MCF 10A (cell line): ENCODE measurements around the gene C12orf42. TPM values are rescaled to one million over a fixed set of nuclear protein-coding genes. Genes with fewer than 3 reads are reported as not detected.

Experiments
- BruUV-seq: library from RNA; stranded (reverse); fragments of 400-500 nt; replicated peaks from 2 replicates; lab custom pipeline; 2021; lab: Mats Ljungman, UMichigan
- CTCF ChIA-PET: fragments of 300-600 bp; sonication (Branson Sonifier 250); formaldehyde crosslinking; extraction: SDS; loops from one replicate; lab custom pipeline; 2021; ENCODE audit warnings: antibody characterized with exemption, inconsistent platforms; lab: Yijun Ruan, JAX
- POLR2A ChIA-PET: fragments of 300-600, 350-650 bp; sonication (Branson Sonifier 250); formaldehyde crosslinking; extraction: SDS; loops from one replicate; lab custom pipeline; 2020; ENCODE audit warnings: antibody characterized with exemption, inconsistent platforms; lab: Yijun Ruan, JAX
- DNase-seq: peaks from one replicate; pipeline ENCODE4 v3.0.0-alpha.2; 2018; ENCODE audit not compliant: unreplicated experiment
- H3K27ac Mint-ChIP-seq: one replicate; pipeline ENCODE4 v1.8.0; 2022; ENCODE audit warnings: mild to moderate bottlenecking, low read depth, mixed read lengths; ENCODE audit not compliant: unreplicated experiment
- H3K27me3 Mint-ChIP-seq: one replicate; pipeline ENCODE4 v1.8.0; 2022; ENCODE audit warnings: mixed read lengths; ENCODE audit not compliant: insufficient read depth, unreplicated experiment
- H3K36me3 Mint-ChIP-seq: one replicate; pipeline ENCODE4 v1.8.0; 2022; ENCODE audit warnings: mild to moderate bottlenecking, moderate library complexity, mixed read lengths; ENCODE audit not compliant: insufficient read depth, unreplicated experiment
- H3K4me1 Mint-ChIP-seq: one replicate; pipeline ENCODE4 v1.8.0; 2022; ENCODE audit warnings: mixed read lengths; ENCODE audit not compliant: insufficient read depth, unreplicated experiment
- H3K4me3 Mint-ChIP-seq: one replicate; pipeline ENCODE4 v1.8.0; 2022; ENCODE audit warnings: mild to moderate bottlenecking, moderate library complexity, mixed read lengths; ENCODE audit not compliant: unreplicated experiment
- H3K9me3 Mint-ChIP-seq: one replicate; pipeline ENCODE4 v1.8.0; 2022; ENCODE audit warnings: mixed read lengths; ENCODE audit not compliant: unreplicated experiment
- intact Hi-C: fragments of 100-400 bp; cut with micrococcal nuclease; formaldehyde crosslinking; loops from 2 replicates; pipeline ENCODE4 v1.14.1; 2022
- total RNA-seq: library from RNA; stranded (reverse); gene quantifications from 2 replicates; pipeline ENCODE4 v1.2.3, GENCODE V29; 2022
- TF ChIP-seq, protein P1 (sequence below): fragments of 200-600 bp; IDR thresholded peaks from one replicate; pipeline ENCODE4 v1.8.0; 2022; ENCODE audit warnings: antibody characterized with exemption, mild to moderate bottlenecking; ENCODE audit not compliant: unreplicated experiment

Gene C12orf42
- total RNA-seq, 1 experiment from 2014 or later: not detected

DNA sequence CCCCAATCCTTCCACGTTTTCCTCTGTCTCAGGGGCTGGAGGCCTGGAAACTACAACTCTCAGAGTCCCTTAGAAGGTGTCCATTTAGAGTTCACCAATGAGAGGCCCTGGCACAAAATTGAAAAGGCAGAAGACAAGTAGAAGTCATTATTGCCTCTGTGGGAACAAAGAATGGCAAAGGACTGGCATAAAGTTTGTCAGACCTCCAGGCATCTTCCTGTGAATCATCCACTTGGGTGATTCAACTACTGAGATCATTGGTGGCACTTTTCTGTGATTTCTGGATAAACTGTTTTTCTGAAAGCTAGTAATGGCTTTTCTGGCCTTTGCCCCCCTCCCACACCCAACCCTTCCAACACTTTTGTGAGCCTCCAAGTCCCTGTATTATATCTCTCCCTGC, 42.6 kb upstream of the C12orf42 start:
- POLR2A ChIA-PET: interaction anchor here (1.4 kb wide), 1 partner anchor 13 kb away, joined by 4 read pairs; no protein-coding TSS in a partner anchor
- CTCF ChIA-PET: interaction anchor here (1.2 to 1.7 kb wide), 3 partner anchors 10 to 655 kb away, joined by 5 to 9 read pairs (median 6); no protein-coding TSS in a partner anchor

DNA sequence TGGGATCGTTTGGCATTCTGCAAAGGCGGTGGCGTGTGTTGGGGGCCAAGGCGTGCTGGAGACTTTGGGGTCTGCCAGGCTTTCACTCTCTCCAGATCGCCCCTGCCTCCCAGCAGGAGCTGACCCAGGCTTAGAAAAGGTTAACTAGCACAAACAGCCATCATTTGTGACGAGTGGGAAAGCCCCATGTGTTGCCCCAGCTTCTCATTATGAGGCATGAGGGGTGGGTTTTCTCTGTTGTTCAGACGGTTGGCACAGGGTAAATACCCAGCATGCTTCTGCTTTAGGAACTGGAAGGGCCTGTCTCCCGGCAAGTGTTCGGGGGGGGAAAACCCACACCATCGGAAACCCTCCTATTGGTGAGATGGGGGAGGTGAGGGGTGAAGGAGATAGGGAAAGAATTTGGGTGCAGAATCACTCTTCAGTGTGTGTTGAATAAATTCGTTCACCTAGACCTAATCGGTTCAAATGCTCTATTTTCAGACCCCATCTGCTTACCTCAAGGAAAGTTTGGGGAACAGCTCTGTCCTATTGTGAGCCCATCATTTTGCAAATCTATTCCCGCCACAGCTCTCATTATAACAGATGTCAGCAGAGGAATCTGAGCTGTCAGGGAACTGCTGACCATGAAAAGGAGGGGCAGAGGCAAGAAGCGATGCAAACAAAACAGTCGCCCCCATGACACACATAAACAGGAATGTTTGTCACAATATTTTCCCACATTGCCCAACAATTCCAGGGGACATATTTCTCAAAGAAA, 34.7 kb upstream of the C12orf42 start:
- BruUV-seq: no TSS peak
- intact Hi-C loops: no loop called here
- Mint-ChIP-seq H3K36me3 (no peaks in the 10 kb centered on the region), H3K27me3 (no peaks in the 10 kb centered on the region), H3K4me3 (no peak overlapping the region), H3K27ac (no peak overlapping the region), H3K4me1 (no peaks in the 10 kb centered on the region), H3K9me3 (no peaks in the 10 kb centered on the region)
- CTCF ChIA-PET: interaction anchor here (0.6 to 9.9 kb wide), 6 partner anchors 9 to 651 kb away, joined by 3 to 93 read pairs (median 4); no protein-coding TSS in a partner anchor
- DNase-seq: no peak
- TF ChIP-seq, protein P1, sequence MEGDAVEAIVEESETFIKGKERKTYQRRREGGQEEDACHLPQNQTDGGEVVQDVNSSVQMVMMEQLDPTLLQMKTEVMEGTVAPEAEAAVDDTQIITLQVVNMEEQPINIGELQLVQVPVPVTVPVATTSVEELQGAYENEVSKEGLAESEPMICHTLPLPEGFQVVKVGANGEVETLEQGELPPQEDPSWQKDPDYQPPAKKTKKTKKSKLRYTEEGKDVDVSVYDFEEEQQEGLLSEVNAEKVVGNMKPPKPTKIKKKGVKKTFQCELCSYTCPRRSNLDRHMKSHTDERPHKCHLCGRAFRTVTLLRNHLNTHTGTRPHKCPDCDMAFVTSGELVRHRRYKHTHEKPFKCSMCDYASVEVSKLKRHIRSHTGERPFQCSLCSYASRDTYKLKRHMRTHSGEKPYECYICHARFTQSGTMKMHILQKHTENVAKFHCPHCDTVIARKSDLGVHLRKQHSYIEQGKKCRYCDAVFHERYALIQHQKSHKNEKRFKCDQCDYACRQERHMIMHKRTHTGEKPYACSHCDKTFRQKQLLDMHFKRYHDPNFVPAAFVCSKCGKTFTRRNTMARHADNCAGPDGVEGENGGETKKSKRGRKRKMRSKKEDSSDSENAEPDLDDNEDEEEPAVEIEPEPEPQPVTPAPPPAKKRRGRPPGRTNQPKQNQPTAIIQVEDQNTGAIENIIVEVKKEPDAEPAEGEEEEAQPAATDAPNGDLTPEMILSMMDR: no peak
- POLR2A ChIA-PET: no interaction called here

More for the DNA sequence above, 42.6 kb upstream of the C12orf42 start:
- DNase-seq: no peak
- BruUV-seq: no TSS peak
- no peaks in the 10 kb centered on the region for H3K4me1 Mint-ChIP-seq
- intact Hi-C loops: no loop called here
- H3K36me3 Mint-ChIP-seq: no peaks in the 10 kb centered on the region
- no peaks in the 10 kb centered on the region for H3K9me3 Mint-ChIP-seq
- no peak overlapping the region for H3K4me3 Mint-ChIP-seq
- TF ChIP-seq, protein P1: no peak
- H3K27me3 Mint-ChIP-seq: no peaks in the 10 kb centered on the region
- H3K27ac Mint-ChIP-seq: no peak overlapping the region

DNA sequence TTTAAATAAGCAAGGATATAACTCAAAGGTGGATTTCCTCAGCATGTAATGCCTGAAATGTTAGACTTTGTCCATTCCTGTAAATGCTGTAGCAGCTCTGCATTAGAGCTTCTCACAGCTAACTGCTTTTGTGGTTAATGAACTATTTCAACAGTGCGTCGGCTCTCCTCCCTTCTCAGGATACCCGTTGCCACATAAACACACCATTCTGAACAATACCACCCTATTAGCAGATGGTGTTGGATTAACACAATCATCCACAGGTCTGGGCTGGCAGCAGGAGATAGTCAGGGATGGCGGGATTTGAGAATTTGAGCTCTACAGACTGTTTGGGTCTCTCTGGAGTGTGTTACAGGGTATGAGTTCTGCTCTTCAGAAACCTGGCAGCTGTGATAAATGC, 33.5 kb upstream of the C12orf42 start:
- no peak for DNase-seq
- TF ChIP-seq, protein P1: no peak
- CTCF ChIA-PET: interaction anchor here (0.6 to 9.9 kb wide), 3 partner anchors 14 to 304 kb away, joined by 4 to 93 read pairs (median 5); no protein-coding TSS in a partner anchor
- H3K4me3 Mint-ChIP-seq: no peak overlapping the region
- peaks cover 3% of the 10 kb centered on the region for H3K4me1 Mint-ChIP-seq
- POLR2A ChIA-PET: interaction anchor here (0.6 kb wide), 1 partner anchor 22 kb away, joined by 4 read pairs; no protein-coding TSS in a partner anchor
- intact Hi-C loops: no loop called here
- H3K27me3 Mint-ChIP-seq: no peaks in the 10 kb centered on the region
- no peaks in the 10 kb centered on the region for H3K9me3 Mint-ChIP-seq
- no TSS peak for BruUV-seq
- H3K27ac Mint-ChIP-seq: no peak overlapping the region
- no peaks in the 10 kb centered on the region for H3K36me3 Mint-ChIP-seq

DNA sequence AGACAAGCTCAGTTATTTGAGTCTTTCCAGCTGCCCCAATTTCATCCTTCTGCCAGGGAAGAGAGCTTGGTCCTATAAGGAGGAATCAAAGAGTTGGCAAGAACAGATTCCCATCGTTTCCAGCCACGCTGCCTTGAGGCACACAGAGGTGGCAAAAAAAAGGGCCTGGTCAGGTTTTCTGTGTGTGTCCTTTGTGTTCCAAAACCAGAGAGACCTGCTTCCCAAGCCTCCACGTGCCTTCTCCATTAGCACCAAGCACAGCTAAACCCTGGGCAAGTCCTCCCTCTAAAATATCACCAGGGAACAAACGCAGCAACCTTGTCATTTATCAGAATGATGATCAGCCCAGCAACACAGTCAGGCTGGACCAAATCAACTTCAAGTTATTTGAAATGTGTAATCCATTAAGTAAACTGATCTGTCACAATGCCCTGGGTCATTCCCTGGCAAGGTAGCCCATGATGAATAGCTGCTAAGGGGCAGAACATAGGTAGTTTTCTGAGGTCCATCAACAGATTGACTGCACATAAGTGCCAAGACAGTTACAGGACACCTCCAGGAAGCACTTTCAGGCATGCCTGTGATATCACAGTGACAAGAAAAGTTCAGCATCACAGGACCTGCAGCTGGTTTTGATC, 28.6 kb upstream of the C12orf42 start:
- intact Hi-C loops: no loop called here
- H3K36me3 Mint-ChIP-seq: no peaks in the 10 kb centered on the region
- BruUV-seq: no TSS peak
- H3K27me3 Mint-ChIP-seq: no peaks in the 10 kb centered on the region
- H3K4me3 Mint-ChIP-seq: no peak overlapping the region
- H3K9me3 Mint-ChIP-seq: no peaks in the 10 kb centered on the region
- H3K4me1 Mint-ChIP-seq: peaks cover 8% of the 10 kb centered on the region
- TF ChIP-seq, protein P1: no peak
- POLR2A ChIA-PET: interaction anchor here (0.6 to 1.4 kb wide), 4 partner anchors 11 to 317 kb away, joined by 3 to 4 read pairs (median 3); partner anchors contain the start of gene NT5DC3
- H3K27ac Mint-ChIP-seq: peak overlapping the region; percentile 44
- CTCF ChIA-PET: interaction anchor here (0.6 to 9.9 kb wide), 5 partner anchors 11 to 105 kb away, joined by 3 to 93 read pairs (median 4); no protein-coding TSS in a partner anchor
- no peak for DNase-seq
